B cell (primary cell): ENCODE measurements around the gene RNF220. TPM values are rescaled to one million over a fixed set of nuclear protein-coding genes. Genes with fewer than 3 reads are reported as not detected.

ENCODE experiments used
- ATAC-seq: fragments of 200-7000 bp; cut with Tn5 transposase; one replicate; pipeline ENCODE4 v1.10.0; 2021; ENCODE audit warnings: low read depth, mild to moderate bottlenecking, moderate number of reproducible peaks, moderate library complexity
- CTCF ChIA-PET: fragments of 350-600 bp; sonication (Branson Sonifier 250); formaldehyde crosslinking; loops from one replicate; lab custom pipeline; 2021; ENCODE audit warnings: antibody characterized with exemption, inconsistent platforms; lab: Charles Lee
- POLR2A ChIA-PET: fragments of 350-600 bp; sonication (Branson Sonifier 250); formaldehyde crosslinking; loops from one replicate; lab custom pipeline; 2021; ENCODE audit warnings: antibody characterized with exemption; lab: Charles Lee
- DNase-seq: peaks from one replicate; pipeline ENCODE4 v3.0.0; 2013
- H2AFZ ChIP-seq: 2 replicates; pipeline ENCODE4 v1.6.1; 2012; ENCODE audit warnings: mild to moderate bottlenecking, low read depth, low read length; ENCODE audit not compliant: insufficient read depth, poor library complexity, severe bottlenecking
- H3K27ac ChIP-seq, 2 donors: 1 replicate in 1 of 2; 2 replicates in 1 of 2; pipeline ENCODE4 v1.5.1; 2012 to 2013; ENCODE audit warnings: low read length in 2 of 2, mild to moderate bottlenecking in 2 of 2, moderate library complexity in 1 of 2
- H3K27me3 ChIP-seq, 4 experiments: fragments of 200-600 bp in 1 of 4; sonication (generic) in 1 of 4; replicated peaks in 1 of 4; 1 replicate in 2 of 4; 2 replicates in 2 of 4; pipeline versions ENCODE4 v1.6.1 to v1.7.0; 2013 to 2016; ENCODE audit warnings: low read length in 3 of 4, mild to moderate bottlenecking in 2 of 4, mixed read lengths in 1 of 4, moderate library complexity in 1 of 4; ENCODE audit not compliant: insufficient read depth in 4 of 4, control insufficient read depth in 3 of 4; ENCODE audit errors: control extremely low read depth in 1 of 4
- H3K36me3 ChIP-seq, 2 experiments: replicated peaks in 1 of 2; 1 replicate in 1 of 2; 2 replicates in 1 of 2; pipeline versions ENCODE4 v1.6.1 to v1.7.1; 2013; ENCODE audit warnings: low read length in 1 of 2; ENCODE audit not compliant: insufficient read depth in 2 of 2, control insufficient read depth in 1 of 2; ENCODE audit errors: control extremely low read depth in 1 of 2, extremely low read depth in 1 of 2
- H3K4me1 ChIP-seq, 2 donors: fragments of 200-600 bp in 1 of 2; sonication (generic) in 1 of 2; 1 replicate in 1 of 2; 2 replicates in 1 of 2; pipeline versions ENCODE4 v1.5.1 to v1.6.1; 2013 to 2017; ENCODE audit warnings: low read length in 2 of 2; ENCODE audit not compliant: control insufficient read depth in 2 of 2, insufficient read depth in 2 of 2
- H3K4me2 ChIP-seq: replicated peaks from 2 replicates; pipeline ENCODE3; 2012; ENCODE audit warnings: mild to moderate bottlenecking, low read depth, low read length; ENCODE audit not compliant: poor library complexity, severe bottlenecking
- H3K4me3 ChIP-seq, 5 experiments: fragments of 200-600 bp in 1 of 5; sonication (generic) in 1 of 5; 1 replicate in 3 of 5; 2 replicates in 2 of 5; pipeline versions ENCODE4 v1.5.1 to v1.7.0; 2011 to 2016; ENCODE audit warnings: low read length in 4 of 5, mild to moderate bottlenecking in 4 of 5, low read depth in 2 of 5, control low read depth in 1 of 5, moderate library complexity in 1 of 5; ENCODE audit not compliant: insufficient read depth in 1 of 5; ENCODE audit errors: control extremely low read depth in 1 of 5, extremely low read depth in 1 of 5
- H3K79me2 ChIP-seq: fragments of 200-600 bp; sonication (generic); one replicate; pipeline ENCODE4 v1.6.0; 2016; ENCODE audit warnings: low read length; ENCODE audit not compliant: control insufficient read depth, insufficient read depth
- H3K9ac ChIP-seq: fragments of 200-600 bp; sonication (generic); 2 replicates; pipeline ENCODE4 v1.6.1; 2017; ENCODE audit warnings: mild to moderate bottlenecking, low read length, moderate library complexity
- H3K9me3 ChIP-seq, 3 donors: one replicate each; pipeline versions ENCODE4 v1.6.1 to v1.7.1; 2013; ENCODE audit warnings: low read length in 2 of 3; ENCODE audit not compliant: control insufficient read depth in 2 of 3, insufficient read depth in 1 of 3; ENCODE audit errors: control extremely low read depth in 1 of 3
- H4K20me1 ChIP-seq: 2 replicates; pipeline ENCODE4 v1.6.0; 2012; ENCODE audit warnings: mild to moderate bottlenecking, low read length; ENCODE audit not compliant: insufficient read depth, control insufficient read depth, poor library complexity, severe bottlenecking
- H3K27ac Mint-ChIP-seq: one replicate; pipeline ENCODE4 v1.8.0; 2021; ENCODE audit warnings: mixed read lengths
- H3K27me3 Mint-ChIP-seq: one replicate; pipeline ENCODE4 v1.8.0; 2021; ENCODE audit warnings: mixed read lengths
- H3K4me1 Mint-ChIP-seq: one replicate; pipeline ENCODE4 v1.8.0; 2021; ENCODE audit warnings: mixed read lengths
- H3K4me3 Mint-ChIP-seq: one replicate; pipeline ENCODE4 v1.8.0; 2021; ENCODE audit warnings: mixed read lengths
- H3K9me3 Mint-ChIP-seq: one replicate; pipeline ENCODE4 v1.8.0; 2022; ENCODE audit warnings: mixed read lengths; ENCODE audit not compliant: insufficient read depth
- CTCF ChIP-seq: fragments of 200-600 bp; IDR thresholded peaks from one replicate; pipeline ENCODE4 v1.8.0; 2022; ENCODE audit warnings: antibody characterized with exemption, mild to moderate bottlenecking
- EZH2 ChIP-seq: IDR thresholded peaks from 2 replicates; pipeline ENCODE4 v1.6.1; 2012; ENCODE audit warnings: borderline replicate concordance, low read depth, mild to moderate bottlenecking, moderate library complexity, low read length; ENCODE audit not compliant: insufficient read depth, poor library complexity, severe bottlenecking
- WGBS: methylation state at CpG from one replicate; pipeline ENCODE4 v1.1.5; 2013; ENCODE audit warnings: missing lambda C conversion rate; ENCODE audit not compliant: insufficient coverage; 5-methylcytosine and 5-hydroxymethylcytosine counted together
- intact Hi-C: fragments of 100-400 bp; cut with micrococcal nuclease; formaldehyde crosslinking; loops from one replicate; pipeline ENCODE4 v1.10.0; 2022
- polyA plus RNA-seq: library from polyadenylated mRNA; depleted of rRNA; stranded (reverse); fragments of >200 nt; gene quantifications from 2 replicates; pipeline ENCODE4 v1.2.3, GENCODE V29; 2012
- total RNA-seq, 2 donors: library from RNA; stranded (reverse); fragments of 120-200 nt in 1 of 2; gene quantifications; 1 replicate in 1 of 2; 2 replicates in 1 of 2; pipeline versions ENCODE4 v1.2.3 to v1.2.4, GENCODE V29; 2013 to 2022

The RNF220 gene
- total and polyA plus RNA-seq, 2 donors (not counting 1 experiment from before 2014, with no cell fraction given) = 115 to 141 TPM

GRCh38 chr1:44672254-44672955, 267.4 kb downstream of the RNF220 start:
- Mint-ChIP-seq H3K4me3 (peak overlapping the region; percentile 91), H3K9me3 (no peaks in the 10 kb centered on the region), H3K27ac (peak overlapping the region; percentile 85), H3K27me3 (no peaks in the 10 kb centered on the region), H3K4me1 (peaks cover 35% of the 10 kb centered on the region)
- ATAC-seq = no peak
- H3K27ac ChIP-seq = peak overlapping the region; percentile 37 to 38
- H3K4me3 ChIP-seq = no peak overlapping the region
- CTCF ChIA-PET = interaction anchor here (1.0 to 5.3 kb wide), 5 partner anchors 13 to 100 kb away, joined by 3 to 33 read pairs (median 3); no protein-coding TSS in a partner anchor
- POLR2A ChIA-PET = no interaction called here
- peaks cover 2% of the 10 kb centered on the region for H3K79me2 ChIP-seq
- intact Hi-C loops = loop anchor here (5.0 kb wide), 1 partner anchor 50 kb away; no protein-coding TSS in a partner anchor
- H3K9ac ChIP-seq = no peak overlapping the region
- H3K27me3 ChIP-seq = no peaks in the 10 kb centered on the region
- peak; percentile 61 for DNase-seq
- H4K20me1 ChIP-seq = no peaks in the 10 kb centered on the region
- TF ChIP-seq CTCF = no peak
- no peak for TF ChIP-seq EZH2
- H3K4me1 ChIP-seq = peaks cover 34 to 50% of the 10 kb centered on the region in 2 donors
- peak overlapping the region; percentile 70 for H2AFZ ChIP-seq
- WGBS = 0% methylated on average over 4 of the region's 13 CpGs
- no peaks in the 10 kb centered on the region for H3K36me3 ChIP-seq
- H3K9me3 ChIP-seq = no peaks in the 10 kb centered on the region
- peak overlapping the region; percentile 55 for H3K4me2 ChIP-seq
